OCI-M1 (cell line): ENCODE measurements around the gene ASB2.
A peak's percentile ranks its signal among the peaks of the same experiment; 100 is the strongest.

Experiments
- DNase-seq: peaks from one replicate; lab custom pipeline; 2025; lab: John Stamatoyannopoulos, UW

Gene ASB2

DNA sequence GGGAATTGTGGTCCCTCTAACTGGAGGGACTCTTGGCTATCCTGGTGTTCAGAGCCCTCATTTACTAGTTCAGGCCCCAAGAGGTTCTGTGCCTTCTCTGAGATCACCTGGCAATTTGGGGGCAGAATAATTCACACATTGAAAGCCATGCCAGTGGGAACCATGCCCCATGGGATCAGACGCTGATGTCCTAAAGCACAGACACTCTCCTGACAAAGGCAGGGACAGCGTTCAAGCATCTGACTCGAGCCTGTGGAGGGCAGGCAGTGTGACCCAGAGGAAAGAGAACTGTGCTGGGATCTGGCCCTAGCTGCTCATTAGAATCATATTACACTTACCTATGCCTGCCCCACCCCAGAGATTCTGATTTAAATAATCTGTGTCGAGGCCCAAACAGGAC, 2.4 kb upstream of the ASB2 start:
- no peak for DNase-seq

DNA sequence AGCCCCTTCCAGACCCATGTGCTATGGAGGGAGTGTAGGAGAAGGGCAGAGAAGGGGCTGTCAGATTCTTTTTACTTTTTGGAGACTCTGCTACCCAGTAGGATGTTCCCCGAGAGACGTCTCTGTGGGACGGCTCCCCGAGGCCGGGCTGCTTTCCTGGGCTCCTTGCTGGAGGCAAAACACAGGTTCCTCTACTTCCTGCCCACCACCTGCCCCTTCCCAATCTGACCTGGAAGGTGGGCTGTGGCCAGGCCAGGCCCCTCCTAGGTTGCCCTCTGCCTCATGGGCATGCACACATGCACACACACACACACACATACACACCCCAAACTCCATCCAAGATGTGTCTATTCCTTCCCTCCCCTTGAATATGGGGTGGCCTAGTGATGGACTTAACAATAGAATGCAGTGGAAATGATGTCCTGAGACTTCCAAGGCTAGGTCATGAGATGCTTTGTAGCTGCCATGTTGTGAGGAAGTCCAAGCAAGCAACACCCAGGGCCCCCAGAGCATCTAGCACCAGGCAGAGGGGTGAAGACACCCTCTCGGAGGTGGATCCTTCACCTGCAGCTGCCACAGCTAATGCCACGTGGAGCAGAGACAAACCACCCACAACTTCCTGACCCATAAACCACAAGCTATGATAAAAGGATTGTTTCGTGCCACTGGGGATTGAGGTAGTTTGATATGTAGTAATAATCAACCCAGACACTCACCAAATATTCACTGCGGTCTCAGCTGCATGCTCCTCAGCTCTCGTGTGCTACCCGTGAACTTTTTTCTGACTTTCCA, 1.6 kb upstream of the ASB2 start:
- peak; percentile 1 for DNase-seq

DNA sequence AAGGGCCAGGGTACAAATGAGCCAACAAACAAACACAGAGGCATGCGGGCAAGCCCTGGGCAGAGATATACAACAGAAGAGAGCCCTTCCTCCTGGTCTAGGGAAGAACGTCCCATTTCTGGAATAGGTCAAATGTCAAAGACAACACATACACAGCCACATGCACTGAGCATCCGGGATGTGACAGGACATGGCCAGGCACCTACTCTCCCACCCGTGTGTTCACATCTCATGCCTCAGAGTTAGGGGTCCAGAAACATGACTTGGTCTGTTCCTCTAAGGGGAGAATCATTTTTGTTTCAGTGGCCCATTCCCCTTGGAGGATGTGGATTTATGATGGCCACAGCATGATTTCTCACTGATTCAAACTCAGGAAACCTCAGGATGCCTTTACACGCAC, 801 bp upstream of the ASB2 start:
- DNase-seq, result no peak

DNA sequence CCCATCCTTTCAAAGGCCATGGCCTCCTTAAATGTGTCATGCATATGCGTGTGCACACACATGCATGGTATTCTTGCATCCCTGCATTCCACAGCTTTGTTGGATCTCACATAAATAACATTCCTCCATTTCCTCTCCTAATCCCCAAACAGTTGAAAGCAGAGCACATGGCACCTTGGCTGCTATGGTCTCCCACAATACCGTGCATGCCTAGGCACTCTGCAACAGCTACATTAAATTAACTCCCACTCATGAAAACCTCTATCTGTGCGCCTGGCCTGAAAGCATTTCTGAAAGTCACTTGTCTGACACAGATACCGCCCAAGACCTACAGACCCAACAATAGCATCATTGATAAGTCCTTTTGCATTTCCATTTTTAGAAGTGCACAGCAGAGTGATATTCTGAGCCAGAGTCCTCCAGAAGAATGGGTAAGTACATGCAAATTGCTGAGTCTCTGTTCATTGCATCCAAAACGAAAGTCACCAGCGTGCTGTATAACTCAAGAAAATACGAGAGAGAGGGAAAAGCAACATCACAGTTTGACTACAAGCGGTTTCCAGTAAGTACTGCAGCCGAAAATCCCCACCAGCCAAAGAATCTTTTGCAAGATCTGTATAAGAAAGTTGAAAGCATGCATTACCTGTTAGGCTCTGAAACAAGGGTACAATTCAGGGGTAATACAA, 436 bp downstream of the ASB2 start:
- DNase-seq, result peak; percentile 1

DNA sequence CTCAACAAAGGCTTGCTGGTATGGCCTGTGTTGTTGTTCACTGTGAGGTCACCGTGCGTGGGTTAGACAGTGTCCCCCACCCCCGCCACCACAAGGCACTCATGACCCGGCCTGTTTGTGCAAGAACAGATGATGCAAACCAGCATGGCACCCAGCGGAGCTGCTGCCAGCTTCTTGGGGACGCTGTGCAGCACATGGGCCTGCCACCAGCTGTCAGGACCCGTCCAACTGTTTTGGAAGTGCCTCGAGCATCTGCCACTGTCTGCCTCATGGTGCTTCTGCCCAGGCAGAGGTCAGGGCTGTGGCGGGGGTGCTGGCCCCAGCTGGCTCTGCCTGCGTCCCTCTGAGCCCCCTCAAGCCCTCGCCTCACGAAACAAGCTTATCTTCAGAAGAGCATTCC, 1.5 kb downstream of the ASB2 start:
- DNase-seq, result no peak

DNA sequence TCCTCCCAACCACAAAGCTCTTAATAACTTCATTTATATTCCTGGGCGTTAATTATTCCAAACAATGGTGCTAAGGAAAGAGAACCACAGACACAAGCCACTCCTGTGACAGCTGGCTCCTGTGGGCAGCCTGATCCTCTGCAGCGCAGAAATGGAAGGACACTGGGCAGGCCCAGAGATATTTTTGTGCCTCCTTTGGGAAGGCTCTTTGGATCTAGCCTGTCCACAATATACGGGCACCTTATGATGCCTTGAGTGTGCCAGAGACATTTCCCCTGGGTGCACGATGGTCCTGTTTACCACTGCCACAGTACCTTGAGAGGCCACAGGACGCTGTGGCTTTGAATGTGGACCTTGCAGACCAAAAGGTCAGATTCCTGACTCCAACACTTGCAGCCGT, 2.1 kb downstream of the ASB2 start:
- no peak for DNase-seq

DNA sequence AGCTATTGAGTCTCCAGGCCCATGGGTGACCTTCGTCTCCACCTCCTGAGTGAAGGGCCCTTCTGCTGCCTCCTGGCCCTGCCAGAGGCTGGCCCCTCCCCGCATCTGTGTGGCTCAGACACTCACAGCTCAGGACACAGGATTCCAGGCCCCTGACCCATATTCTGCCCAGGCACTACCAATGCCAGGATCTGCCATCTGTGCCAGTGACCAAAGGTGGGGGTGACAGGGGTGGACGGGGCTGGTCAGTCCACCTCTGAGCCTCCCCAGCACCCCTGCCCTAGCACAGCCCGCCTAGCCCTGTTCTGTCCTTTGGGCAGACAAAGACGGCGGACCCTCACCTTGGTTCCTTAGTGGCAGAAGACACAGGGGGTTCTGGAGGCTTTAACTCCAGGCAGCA, 2.8 kb downstream of the ASB2 start:
- no peak for DNase-seq

DNA sequence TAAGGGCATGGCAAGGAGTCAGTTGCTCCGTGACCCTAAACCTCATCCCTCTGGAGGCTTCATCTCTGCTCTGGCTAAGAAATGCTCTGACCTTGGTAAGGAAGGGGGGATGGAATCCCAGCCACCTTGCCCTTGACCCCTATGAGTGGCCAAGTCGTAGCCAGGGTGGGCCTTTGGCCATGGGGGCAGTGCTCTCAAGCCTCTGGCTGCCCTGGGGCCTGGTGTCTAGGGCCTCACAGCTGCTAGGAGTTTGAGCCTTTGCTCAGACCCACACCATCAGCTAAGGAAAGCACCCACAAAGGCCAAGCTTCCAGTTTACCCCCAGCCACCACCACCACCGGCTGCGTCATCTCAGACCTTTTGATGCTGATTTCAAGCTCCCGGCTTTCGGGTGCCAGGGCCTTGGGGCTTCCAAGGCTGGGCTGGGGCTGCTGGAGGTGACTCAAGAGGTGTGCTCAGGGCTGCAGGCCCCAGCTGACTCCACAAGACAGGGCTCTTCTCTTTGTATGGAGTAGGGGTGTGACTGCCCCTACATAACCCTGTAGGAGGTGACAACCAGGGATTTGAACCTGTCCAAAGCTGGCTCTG, 3.7 kb downstream of the ASB2 start:
- DNase-seq, result no peak

DNA sequence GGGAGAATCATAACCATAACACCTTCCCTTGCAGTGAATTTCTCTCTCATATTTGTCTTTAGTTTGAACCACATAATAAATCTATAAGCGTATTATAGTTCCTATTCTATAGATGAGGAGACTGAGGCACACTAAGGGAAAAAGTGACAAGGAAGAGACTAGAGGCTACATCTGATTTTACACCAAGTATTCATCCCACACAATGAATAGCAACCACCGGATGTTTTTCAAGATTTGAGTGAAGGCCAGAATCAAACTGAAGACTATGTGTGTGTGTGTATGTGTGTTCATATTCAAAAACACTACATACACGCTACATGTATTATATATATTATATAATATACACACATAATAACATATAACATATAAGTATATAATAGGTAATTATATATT, 4.7 kb downstream of the ASB2 start:
- no peak for DNase-seq

DNA sequence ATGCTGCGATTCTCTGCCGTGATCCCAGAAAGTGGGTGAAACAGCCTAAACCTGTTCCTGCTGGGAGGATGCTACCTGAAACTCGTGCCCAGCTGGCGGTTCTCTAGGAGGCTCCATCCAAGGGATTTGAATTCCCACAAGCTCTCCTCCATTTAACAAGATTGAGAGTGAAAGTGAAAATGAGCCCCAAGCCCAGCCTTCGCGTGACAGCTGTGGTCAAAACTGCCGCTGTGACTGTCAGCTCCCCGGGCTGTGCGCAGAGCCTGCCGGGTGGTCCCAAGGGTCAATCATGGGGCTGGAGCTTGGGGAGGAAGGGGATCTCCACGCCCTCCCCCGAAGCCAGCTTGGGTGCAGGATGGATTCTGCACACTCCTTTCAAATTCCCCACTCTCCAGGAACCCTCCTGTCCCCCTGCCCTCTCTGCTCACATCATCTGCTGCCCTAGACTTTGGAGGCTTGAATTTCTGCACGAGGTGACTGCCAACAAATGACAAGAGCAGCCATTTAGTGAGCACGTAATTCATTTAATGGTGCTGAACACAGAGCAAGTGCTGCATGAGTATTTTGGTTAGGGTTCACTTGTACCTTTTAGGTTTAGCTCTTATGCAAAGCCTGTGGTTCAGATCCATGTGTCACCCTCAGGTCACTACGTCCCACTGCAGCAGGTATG, 5.3 kb downstream of the ASB2 start:
- DNase-seq, result peak; percentile 53

DNA sequence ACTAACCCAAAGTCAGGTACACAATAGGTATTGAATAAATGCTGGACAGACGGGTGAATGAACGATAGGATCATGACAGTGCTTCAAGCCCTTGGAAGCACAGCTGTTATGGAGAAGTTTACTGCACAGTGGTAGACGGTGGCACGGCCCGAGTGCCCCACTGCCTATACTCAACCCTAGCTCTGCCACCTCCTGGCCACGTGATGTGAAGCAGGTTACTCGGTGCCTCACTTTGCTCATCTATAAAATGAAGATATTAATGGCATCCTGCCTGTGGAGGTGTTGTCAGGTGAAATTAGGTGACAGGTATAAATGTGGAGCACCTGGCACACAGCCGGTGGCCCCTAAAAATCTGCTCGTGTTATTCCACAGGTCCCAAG, 5.8 kb downstream of the ASB2 start:
- DNase-seq, result peak; percentile 22

DNA sequence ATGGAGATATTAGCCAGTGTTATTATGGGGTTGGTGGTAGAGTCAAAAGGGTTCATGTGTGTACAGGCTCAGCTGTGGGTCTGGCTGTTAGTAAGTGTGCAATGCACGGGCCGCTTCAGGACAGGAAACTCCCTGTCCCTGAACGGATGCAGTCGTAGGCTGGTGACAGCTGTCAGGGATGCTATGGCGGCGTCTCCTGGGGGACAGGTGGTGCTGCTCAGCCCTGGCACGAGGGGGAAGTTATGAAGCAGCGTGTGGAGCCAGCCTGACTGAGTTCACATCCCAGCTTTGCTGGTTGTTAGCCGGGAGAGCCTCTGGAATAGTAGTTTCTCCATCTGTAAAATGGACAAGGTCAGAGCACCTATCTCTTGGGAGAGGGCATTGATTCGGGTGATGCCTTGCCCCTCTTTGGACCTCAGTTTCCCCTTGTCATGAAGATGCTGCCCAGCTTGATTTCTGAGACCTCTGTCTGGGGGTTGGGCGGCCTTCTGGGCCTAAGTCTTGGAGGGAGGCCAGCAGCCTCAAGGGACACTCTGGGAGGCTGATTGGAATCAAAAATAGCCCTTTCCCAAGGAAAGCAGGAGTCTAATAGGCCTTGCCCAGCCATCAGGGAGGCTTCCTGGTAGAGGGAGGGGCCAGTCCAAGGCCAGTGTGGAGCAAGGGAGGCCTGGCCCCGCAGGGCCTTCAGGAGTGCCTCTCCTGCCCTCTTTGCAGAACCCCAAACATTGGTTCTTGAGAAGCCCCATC, 7.1 kb downstream of the ASB2 start:
- DNase-seq, result no peak

DNA sequence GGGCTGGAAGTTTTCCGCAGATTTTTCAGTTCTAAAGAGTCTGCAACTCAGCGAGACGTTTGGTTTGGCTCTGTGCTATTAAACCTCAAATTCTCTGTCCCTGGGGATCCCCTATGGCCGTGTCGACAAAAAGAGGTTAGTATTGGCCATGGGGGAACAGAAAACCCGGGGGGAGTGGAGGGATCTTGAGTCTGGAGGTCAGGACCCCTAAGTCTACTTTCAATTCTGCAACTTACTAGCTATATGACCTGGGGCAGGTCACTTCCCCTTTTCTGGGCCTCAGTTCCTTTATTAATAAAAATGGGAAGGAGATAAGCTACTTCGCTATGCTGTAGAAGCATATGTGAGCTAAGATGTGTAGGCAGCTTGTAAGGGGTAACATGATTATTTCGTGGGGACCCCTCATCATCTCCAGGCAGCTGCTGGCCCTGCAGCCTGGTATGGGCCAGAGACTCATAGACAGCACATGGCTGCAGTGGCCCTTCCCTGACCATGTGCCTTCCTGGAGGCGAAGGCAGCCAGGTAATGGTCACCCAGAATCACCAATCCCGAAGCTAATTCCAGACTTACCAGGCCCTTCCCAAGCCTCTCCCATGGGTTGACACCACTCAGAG, 8.6 kb downstream of the ASB2 start:
- DNase-seq, result peak; percentile 7

DNA sequence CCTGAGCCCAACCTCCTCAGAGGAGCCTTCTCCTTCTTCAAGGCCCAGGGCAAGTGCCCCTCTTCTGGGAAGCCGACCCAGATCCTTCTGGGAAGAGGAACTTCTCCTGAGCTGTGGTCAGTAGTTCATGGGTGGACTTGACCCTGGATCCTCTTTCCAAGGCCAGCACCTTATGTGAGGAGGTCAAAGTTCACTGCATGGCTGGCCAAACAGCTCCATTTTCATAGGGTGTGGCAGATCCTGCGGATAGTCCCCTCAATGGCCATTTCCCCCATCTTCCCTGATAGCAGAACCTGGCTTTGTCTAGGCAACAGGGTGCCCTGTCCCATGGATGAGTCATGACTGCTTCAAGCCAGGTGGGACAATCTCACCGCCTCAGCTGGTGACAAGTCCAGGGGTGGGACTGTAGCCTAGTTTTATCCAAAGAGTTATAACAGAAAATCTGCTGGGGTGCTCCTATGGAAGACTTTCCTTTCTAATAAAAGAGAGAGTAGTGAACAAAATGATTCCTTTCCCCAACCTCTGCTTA, 10.4 kb downstream of the ASB2 start:
- no peak for DNase-seq

DNA sequence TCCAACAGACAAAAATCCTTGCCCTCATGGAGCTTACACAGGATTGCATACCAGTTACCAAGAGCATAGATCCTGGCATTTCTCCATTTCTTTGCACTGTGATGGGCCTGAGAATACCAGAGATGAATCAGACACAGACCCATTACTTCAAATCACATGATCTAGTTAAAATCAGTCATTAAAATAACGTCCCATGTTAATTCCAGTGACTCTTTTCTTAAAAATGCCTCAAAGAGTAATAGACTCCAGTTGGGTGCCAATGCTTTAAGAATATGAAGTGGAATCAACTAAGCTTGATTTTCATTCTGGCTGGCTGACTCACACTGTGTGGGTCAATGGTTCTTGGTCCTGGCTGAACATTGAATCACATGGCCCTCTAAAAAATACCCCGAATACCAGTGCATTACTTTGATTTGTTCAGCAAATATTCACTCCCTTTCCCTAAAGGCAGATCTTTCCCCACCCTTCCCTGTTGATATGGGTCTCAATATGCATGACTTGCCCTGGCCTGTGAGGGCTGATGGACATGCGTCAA, 11.0 kb downstream of the ASB2 start:
- no peak for DNase-seq

DNA sequence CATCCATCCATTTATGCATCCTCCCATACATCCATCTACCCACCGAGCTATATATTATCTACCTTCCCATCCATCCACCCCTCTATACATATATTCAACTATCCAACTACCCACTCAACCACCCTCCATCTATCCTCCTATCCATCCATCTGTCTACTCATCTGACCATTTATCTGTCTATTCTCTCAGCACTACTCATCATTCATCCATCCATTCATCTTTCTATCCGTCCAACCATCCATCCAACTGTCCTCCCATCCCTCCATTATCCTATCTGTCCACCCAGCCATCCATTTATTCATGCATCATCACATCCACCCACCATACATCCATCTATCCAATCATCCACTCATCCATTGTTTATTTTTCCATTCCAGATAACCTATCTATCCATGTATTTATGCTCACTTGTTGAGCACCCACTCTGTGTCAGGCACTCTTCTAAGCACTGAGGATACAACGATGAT, 11.5 kb downstream of the ASB2 start:
- DNase-seq, result no peak

DNA sequence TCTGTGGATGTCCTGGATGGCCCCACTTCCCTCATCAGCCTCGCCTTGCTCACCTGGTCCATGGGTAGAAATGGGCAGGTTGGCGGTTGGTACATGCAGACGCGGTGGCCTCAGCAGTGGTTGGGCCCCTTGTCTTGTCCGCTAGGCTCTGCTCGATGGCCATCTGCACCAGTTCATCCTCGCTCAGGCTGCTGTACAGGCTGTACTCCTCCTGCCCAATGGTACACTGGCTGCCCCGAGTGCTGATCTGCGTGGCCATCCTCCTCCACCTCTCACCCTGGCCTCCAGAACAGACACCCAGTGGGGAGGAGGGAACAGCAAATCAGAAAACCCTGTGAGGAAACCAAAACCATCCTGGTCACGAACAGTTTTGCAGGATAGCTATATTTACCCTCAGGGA, 12.1 kb downstream of the ASB2 start:
- no peak for DNase-seq

DNA sequence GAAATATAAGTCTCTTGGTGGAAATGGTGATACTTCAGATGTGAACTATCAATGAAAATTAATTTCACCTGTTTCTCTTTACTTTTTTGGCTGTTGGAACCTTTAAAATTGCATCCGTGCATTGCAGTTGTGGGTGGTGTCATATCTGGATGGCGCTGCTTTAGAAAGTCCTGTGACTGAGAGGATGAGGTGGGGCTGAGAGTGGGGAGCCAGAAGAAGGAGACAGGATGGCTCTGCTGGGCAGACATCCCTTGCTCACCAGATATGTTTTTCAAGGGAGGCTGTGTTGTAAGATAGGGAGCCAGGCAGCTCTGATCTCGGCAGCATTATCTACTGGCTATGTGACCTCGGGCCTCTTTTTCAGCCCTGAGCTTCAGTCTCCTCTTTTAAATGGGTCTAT, 12.7 kb downstream of the ASB2 start:
- DNase-seq, result no peak

DNA sequence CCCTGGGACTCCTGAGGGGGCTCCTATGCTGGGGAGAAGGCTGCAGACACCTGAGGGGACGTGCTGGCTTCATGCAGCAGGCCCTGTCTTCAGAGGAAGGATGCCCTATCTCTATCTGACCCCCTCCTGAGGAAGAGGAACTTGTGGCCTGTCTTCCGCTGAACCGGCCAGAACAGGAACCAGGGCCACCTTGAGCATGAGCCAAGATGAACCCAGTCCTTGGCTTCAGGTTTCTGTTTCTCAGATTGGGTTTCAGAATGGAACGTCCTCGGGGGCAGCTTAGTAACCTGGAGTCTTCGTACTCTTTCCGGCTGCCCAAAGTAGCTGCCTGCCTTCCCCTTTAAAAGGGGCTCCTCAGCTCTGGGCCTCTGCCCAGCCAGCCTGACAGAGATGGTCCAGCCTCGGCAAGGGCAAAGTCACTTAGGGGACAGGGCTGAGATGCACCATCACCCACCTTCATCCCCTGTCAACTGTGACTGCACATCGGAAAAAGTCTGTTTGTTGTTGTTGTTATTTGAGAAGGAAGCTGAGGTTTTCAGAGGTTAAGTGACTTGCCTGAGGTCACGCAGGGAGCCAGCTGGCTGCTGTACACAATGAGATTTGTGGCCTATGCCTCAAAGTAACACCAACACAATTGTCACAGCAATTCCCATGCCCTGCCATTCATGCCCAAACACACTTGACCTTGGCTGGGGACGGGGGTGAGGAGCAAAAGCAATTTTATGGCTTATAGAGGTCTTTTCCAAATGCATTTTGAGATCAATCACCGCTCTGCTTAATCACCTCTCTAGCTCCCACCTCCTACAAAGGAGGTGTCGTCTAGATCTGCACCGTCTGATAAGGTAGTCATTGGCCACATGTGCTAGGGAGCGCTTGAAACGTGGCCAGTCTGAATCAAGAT, 13.4 kb downstream of the ASB2 start:
- peak; percentile 54 for DNase-seq

DNA sequence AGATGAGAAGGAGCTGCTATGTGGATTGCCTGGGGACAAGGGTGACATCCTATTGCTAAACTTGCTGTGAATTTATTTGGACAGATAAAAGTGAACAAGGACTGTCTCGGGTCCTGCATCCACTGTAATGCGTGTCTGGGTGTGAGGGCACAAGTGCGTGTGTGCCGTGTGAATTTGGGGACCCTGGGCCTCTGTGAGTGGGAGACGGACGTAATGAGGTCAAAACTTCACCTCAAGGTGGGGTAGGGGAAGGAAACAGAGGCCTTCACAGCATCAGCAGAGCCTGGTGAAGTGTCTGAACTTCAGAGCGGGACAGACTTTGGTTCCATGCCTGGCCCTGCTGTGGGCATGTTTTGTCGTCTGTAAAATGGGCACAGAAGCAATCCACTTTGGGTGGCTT, 14.8 kb downstream of the ASB2 start:
- no peak for DNase-seq
